Left cardiac atrium (tissue), 2 donors: Measurements from ENCODE around the gene TWF2. TPM values are rescaled to one million over a fixed set of nuclear protein-coding genes. Genes with fewer than 3 reads are reported as not detected.

Experiments used
- microRNA-seq, 2 donors: library from miRNA; unstranded; fragments of <30 nt; microRNA quantifications; one replicate each; pipeline ENCODE4 v1.2.0, GENCODE V29; 2020
- total RNA-seq, 2 donors: library from RNA; stranded (reverse); fragmentation: NEBNext Ultra II Directional; extraction: Animal tissue kit (Norgen Biotek cat#: 25700); gene quantifications; one replicate each; pipeline ENCODE4 v1.2.1, GENCODE V29; 2021
- donor health status: DM: no; HTN: yes; CAD: no; lungs with severe emphysema.
- donor health status: DM: yes; HTN: yes; CAD: no.

TWF2 gene
- total RNA-seq, 2 donors from 2014 or later = 45.9 to 51.7 TPM

Small RNA genes lying within 50 kb of the gene (microRNA-seq; reads per million reads assigned to microRNA genes)
- gene MIRLET7G = 37,467 to 43,103 reads per million in 2 donors

Other genes with a start within 250 kb of the TWF2 start
- 100 to 1,000 TPM; 586 to 682 TPM for gene RPL29, start 243.3 kb downstream of the TWF2 start, total RNA-seq
- gene DUSP7, start 182.6 kb downstream of the TWF2 start, total RNA-seq = 10 to 100 TPM; 24.6 to 39.3 TPM
- 1 to 10 TPM; 1.9 to 2.4 TPM for gene POC1A, start 84.7 kb downstream of the TWF2 start, total RNA-seq
- 100 to 1,000 TPM; 133 to 147 TPM for gene ALAS1, start 41.0 kb downstream of the TWF2 start, total RNA-seq
- gene TLR9, start 13.5 kb downstream of the TWF2 start, total RNA-seq = under 1 TPM in 1 of 2 donors, not detected in 1; 0.29 TPM
- 10 to 100 TPM; 11.8 to 17.4 TPM for gene PPM1M, start 6.6 kb upstream of the TWF2 start, total RNA-seq
- 10 to 100 TPM; 57.6 to 65.5 TPM for gene WDR82, start 39.5 kb upstream of the TWF2 start, total RNA-seq
- gene GLYCTK, start 48.7 kb upstream of the TWF2 start, total RNA-seq = 10 to 100 TPM; 10.4 to 13.5 TPM
- 1 to 10 TPM; 3.3 to 4.4 TPM for gene DNAH1, start 77.2 kb upstream of the TWF2 start, total RNA-seq
- 10 to 100 TPM; 52.6 to 62.4 TPM for gene BAP1, start 170.8 kb upstream of the TWF2 start, total RNA-seq
- 10 to 100 TPM; 13.1 to 16.0 TPM for gene PHF7, start 171.5 kb upstream of the TWF2 start, total RNA-seq
- gene SEMA3G, start 205.9 kb upstream of the TWF2 start, total RNA-seq = 10 to 100 TPM; 13.7 to 19.9 TPM
- 1,000 to 10,000 TPM; 2,841 to 3,233 TPM for gene TNNC1, start 214.9 kb upstream of the TWF2 start, total RNA-seq
- gene NISCH, start 216.4 kb upstream of the TWF2 start, total RNA-seq = 10 to 100 TPM; 45.9 to 49.0 TPM